ENCODE measurements around the gene SYS1.

Gene SYS1

GRCh38 chr20:45358282-45359068, 4.5 kb upstream of the SYS1 start:
- no peak for DNase-seq

- DNase-seq: no peak
Measured at GRCh38 chr20:45359069-45359405, 3.9 kb upstream of the SYS1 start.

- no peak for DNase-seq
Measured at GRCh38 chr20:45359406-45360148, 3.4 kb upstream of the SYS1 start.

GRCh38 chr20:45361793-45362192, 1.2 kb upstream of the SYS1 start:
- no peak for DNase-seq

- no peak for DNase-seq
Measured at GRCh38 chr20:45363611-45364492, 896 bp downstream of the SYS1 start.

DNA sequence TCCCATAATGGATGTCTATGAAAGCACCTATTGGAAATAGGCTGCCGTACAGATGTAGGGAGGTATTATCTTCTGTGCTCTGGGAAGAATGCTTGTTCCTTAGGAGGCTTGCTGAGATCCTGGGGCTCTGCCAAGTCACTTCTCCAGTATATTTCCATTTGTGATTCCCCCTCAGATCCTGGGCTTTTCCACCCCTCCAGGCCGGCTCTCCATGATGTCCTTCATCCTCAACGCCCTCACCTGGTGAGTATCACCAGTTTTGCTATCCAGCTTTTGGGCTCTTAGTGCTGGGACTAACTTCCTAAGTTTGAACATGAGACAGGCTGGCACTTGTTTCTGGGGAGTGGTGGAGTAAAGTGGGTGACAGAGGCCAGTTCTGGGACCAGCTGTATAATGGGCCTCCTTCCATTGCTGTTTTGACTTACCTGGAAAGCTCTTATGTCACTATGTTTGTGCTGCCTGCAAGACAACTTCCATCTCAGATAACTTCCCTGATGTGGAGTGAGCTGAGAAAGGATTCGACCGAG, 2.6 kb downstream of the SYS1 start:
- DNase-seq: no peak

- no peak for DNase-seq
Measured at GRCh38 chr20:45366192-45366591, 3.2 kb downstream of the SYS1 start.

DNA sequence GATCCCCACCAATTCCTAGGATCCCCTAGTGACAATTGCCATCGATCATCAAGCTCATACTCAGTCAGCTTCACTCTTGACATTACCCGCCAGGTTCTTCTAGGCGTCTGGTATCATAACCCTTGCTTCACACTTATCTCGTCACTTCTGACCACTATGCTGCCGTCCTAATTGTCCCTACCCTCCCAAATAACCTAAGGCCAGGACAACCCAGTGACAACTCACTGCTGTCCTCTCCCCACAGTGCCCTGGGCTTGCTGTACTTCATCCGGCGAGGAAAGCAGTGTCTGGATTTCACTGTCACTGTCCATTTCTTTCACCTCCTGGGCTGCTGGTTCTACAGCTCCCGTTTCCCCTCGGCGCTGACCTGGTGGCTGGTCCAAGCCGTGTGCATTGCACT, 3.7 kb downstream of the SYS1 start:
- no peak for DNase-seq

DNA sequence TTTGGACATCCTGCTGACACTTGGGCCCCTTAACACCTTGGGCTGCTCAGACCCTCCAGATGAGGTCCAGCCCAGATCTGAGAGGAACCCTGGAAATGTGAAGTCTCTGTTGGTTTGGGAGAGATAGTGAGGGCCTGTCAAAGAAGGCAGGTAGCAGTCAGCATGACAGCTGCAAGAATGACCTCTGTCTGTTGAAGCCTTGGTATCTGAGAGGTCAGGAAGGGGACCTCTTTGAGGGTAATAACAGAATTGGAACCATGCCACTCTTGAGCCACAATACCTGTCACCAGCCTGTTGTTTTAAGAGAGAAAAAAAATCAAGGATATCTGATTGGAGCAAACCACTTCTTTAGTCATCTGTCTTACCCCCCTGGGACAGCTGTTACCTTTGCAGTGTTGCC, 4.2 kb downstream of the SYS1 start:
- DNase-seq: no peak

- peak; percentile 56 for DNase-seq
Measured at GRCh38 chr20:45368221-45368980, 5.4 kb downstream of the SYS1 start.

- no peak for DNase-seq
Measured at GRCh38 chr20:45370571-45371160, 7.7 kb downstream of the SYS1 start.

DNA sequence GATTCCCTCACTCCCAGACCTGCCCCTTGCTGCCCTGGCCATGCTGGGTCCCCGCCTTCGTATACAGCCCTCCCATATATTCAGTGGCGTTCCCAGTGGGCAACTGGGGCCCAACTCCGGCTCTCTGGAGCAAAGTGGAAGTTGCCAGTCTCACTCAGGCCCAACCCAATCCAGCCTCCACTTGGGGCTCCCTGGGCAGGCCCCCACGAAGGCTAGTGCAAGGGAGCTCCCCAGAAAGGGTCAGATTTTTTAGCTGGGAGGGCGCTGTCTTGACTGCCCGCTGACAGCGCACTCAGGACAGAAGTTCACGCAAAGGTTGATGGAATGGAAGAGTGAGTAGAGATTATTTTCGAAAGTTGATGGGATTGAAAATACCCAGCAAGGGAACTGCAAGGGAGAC, 9.3 kb downstream of the SYS1 start:
- DNase-seq: no peak

GRCh38 chr20:45372646-45373352, 9.8 kb downstream of the SYS1 start:
- no peak for DNase-seq

GRCh38 chr20:45373353-45374100, 10.6 kb downstream of the SYS1 start:
- peak; percentile 88 for DNase-seq

GRCh38 chr20:45374101-45374467, 11.1 kb downstream of the SYS1 start:
- DNase-seq: no peak

- DNase-seq: no peak
Measured at GRCh38 chr20:45374966-45375365, 12.0 kb downstream of the SYS1 start.

DNA sequence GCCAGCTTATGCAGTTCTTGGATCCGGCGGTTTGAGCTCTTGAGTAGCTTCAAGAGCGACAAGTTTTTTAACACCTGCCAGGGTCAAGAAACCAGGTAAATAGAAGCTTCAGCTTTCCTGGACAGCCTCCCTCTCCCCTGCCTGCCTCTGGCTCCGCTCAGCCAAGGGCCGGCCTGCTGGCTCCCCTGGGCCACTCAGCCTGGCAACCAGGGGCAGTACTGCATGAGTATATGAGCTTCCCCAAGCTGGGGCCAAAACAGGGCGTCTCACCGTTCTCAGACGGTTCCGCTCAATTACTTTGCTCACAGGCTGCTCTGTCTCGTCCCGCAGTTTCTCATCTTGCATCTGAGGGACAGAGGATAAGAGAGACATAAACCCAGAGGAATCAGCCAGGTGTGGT, 14.3 kb downstream of the SYS1 start:
- no peak for DNase-seq

DNA sequence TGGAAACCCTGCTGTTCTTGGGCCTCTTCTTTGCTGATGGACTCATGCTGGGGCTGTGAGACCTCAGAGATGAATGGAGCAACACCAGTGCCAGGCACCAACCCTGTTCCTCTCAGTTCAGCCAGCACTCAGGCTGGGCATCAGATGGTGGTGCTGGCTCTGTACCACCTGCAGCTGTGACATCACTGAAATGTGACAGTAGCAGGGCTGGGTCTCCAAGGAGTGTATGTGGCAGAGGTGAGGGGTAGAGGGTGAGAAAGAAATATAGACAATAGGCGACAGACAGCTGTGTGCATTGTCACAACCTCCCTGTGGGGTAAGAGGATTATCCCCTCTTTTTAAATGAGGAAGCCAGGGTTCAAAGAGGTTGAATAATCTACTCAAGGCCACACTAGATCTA, 15.2 kb downstream of the SYS1 start, which contains the start of gene TP53TG5:
Gene TP53TG5, minus strand, starts transcription at position 135 of the 400 bp plus-strand sequence. Its CDS starts 89 bp downstream, at position 46.
- no peak for DNase-seq

DNA sequence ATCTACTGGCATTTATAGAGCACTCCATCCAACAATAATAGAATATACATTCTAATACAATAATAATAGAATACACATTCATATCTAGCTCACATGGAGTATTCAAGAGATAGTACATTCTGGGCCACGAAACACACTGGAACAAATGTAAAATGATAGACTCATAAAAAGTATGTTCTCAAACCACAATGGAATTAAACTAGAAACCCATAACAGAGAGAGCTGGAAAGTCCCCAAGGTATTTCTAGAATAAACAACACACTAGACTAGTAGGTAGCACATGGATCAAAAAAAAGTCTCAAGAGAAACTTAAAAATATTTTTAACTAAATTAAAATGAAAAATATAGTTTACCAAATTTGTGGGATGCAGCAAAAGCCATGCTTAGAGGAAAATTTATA, 24.3 kb downstream of the SYS1 start:
- DNase-seq: no peak

DNA sequence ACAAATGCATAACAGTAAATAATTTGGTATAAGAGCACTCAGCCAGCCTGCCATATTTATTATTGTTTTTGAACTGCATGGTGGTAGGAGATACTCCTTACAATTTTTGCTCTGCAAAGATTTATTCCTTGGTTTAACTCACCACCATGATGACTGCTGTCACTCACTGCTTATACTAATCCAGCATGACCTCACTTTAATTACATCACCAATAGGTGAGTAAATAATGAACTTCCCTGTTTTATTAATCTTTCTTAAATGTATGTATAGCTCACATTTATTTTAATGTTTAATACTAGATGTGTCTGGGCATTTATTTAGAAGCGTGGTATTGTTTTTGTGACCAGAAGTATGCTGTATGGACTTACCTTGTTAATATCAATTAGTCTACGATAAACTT, 28.0 kb downstream of the SYS1 start:
- no peak for DNase-seq

DNA sequence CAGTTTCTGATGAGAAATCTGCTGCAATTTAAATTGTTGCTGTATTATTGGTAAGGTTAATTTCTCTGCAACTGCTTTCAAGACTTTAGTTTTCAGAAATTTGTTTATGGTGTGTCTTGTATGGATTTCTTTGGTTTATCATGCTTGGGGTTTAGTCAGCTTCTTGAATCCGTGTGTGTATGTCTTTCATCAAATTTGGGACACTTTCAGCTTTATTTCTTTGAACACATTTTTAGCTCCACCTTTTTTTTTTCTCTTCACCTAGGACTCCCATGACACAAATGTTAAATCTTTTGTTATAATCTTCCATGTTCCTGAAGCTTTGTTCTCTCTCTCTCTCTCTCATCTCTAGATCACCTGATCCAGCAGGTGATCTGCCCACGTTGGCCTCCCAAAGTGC, 28.6 kb downstream of the SYS1 start:
- DNase-seq: no peak
